ENCODE data around the gene ISLR. TPM values are rescaled to one million over a fixed set of nuclear protein-coding genes. Genes with fewer than 3 reads are reported as not detected.

Gene ISLR
- total RNA-seq, 1 donor from 2014 or later = 8.9 TPM

- DNase-seq = no peak
These were observed 40.4 kb downstream of the ISLR start for GRCh38 chr15:74213858-74214284.

- DNase-seq = no peak
These were observed 41.0 kb downstream of the ISLR start for GRCh38 chr15:74214324-74215021.

DNA sequence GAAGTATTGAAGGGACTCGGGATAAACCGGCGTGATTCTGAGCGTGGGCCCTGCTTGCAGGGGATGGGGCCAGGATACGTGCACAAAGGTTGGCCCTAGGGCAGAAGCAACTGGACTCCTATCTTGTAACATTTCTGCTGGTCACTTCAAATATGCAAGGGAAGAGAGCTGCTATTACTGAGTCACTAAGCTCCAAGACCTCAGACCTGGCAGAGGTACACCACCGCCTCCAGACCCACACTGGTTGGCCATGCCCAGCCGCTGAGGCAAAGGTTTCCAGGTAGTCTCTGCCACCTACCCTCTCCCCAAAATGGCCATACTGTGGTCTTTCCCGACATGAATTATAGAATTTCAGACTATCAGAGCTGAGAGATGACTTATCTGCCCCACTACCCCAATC, 42.4 kb downstream of the ISLR start:
- no peak for DNase-seq

DNA sequence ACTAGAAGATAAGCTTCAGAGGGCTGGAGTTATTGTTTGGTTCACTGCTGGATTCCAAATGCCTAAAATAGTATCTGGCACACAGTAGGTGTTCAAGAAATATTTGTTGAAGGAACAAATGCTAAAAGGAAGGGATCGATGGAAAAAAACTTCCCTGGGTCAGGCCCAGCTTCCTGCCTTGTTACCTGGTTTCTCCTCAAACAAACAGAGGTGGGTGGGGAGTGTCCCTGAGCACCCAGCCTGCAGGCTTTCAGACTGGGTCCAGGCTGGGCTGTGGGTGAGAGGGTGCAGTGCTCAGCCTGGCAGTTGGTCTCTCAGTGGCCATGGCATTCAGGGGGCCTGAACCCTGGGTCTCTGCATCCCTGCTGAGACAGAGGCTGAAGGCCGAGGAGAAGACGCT, 43.4 kb downstream of the ISLR start:
- DNase-seq = no peak

DNA sequence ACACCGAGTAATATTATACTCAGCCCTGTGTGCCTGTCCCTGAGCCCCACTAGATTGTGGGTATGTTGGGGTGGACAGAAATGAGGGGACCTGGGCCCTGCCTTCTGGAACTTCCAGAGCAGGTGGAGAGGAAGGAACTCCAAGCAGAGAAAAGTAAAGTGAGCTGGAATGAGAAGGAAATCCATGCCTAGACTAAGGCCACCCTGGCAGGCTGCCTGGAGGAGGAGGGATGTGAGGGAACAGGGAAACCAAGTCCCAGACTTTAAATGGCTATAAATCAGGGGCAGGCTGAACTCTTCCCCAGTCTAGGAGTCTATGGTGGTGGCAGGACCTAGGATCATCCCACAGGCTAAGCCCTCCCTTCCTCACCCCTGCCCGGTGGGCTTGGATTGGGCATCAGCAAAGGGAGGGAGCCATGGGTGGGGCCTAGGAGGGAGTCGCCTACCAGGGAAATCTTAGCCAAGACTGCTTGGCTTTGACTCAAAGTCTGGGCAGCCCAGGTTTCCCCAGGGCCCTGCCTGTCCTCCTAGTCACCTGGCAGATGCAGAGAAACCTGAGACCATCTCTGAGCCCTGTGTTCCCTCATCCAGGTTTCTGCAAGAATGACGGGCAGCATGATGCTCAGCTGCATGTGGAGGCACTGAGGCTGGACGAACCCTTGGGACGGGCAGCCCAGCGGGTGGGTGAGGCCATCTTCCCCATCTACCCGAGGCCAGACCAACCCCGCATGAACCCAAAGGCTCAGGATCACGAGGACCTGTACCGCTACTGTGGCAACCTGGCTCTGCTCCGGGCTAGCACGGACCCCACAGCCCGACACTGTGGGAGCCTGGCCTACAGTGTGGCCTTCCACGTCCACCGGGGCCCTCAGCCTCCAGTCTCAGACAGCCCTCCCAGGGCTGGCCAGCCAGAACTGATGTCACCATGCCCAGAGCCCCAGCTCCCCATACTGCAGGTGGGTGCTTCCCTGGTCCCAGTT, 44.7 kb downstream of the ISLR start:
- DNase-seq = no peak

DNA sequence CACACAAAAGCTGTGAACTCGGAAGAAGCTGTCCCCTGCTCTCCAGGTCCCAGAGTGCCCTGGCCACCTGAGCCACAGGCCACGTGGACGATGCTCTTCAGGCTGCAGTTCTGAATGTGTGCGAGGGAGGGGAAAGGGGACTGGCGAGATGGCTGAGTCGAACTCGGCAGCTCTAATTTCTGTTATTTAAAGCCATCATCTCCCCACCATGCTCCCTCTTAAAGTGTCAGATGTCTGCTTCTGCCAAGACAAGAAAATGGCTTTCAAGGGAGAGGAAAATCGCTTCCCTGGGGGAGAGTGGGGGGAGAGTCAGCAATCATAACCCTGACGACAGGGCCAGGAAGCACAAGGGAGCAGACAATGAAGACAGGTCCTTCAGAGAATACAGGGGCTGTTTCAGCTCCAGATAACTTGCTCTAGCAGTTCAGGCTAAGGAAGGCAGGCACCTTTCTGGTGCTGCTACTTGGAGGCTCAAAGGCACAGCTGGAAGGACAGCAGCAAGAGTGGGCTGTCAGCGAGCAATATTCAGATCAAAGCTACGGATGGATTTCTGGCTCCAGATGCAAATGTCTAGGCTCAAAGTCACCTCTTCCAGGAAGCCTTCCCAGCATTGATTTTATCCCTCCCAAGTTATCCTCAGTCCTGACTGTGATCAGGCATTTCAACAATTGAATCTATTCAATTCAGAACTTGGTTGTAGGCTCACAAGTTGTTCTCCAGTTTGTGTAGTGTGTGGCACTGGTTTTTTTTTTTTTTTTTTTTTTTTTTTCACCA, 47.2 kb downstream of the ISLR start:
- no peak for DNase-seq

GRCh38 chr15:74221399-74222239, 48.1 kb downstream of the ISLR start:
- no peak for DNase-seq

GRCh38 chr15:74222240-74223119, 49.0 kb downstream of the ISLR start:
- no peak for DNase-seq

DNA sequence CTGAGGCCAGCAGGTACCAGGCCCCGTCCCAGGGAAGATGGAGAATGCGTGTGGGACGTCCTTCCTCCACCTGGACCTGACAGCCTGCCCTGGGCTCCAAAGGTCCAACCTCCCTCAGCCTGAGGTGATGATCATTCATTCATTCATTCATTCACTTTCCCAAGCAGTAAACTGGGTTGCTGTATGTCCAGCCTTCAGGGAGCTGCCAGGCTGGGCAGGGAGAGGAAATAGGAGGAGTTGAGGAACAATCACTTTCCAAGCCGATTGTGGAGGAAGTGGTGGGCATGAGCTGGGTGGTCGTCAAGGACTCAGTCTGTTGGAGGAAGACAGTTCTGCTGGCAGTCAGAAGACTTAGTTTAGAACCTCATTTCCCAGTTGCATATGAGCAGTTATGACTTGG, 52.4 kb downstream of the ISLR start:
- DNase-seq = no peak

Small RNA genes within 50 kb of the gene (small RNA-seq; reads per million reads assigned to genes)
- not detected for gene RF00017

Other genes with a start within 250 kb of the ISLR start
- 3.4 TPM for gene LOXL1, start 247.2 kb upstream of the ISLR start, total RNA-seq
- 23.4 TPM for gene STOML1, start 181.4 kb upstream of the ISLR start, total RNA-seq
- gene PML, start 179.0 kb upstream of the ISLR start, total RNA-seq = 6.4 TPM
- not detected for gene GOLGA6A, start 91.2 kb upstream of the ISLR start, total RNA-seq
- 168 TPM for gene ISLR2, start 43.1 kb upstream of the ISLR start, total RNA-seq
- gene STRA6, start 29.1 kb downstream of the ISLR start, total RNA-seq = 2.3 TPM
- gene CCDC33, start 62.6 kb downstream of the ISLR start, total RNA-seq = not detected
- gene CYP11A1, start 193.9 kb downstream of the ISLR start, total RNA-seq = not detected

All from occipital lobe (tissue), 3 donors.